ENCODE results near the gene CHERP.

Gene CHERP

GRCh38 chr19:16575282-16575681 is 33.0 kb upstream of the CHERP start:
- no peak for TF ChIP-seq CTCF (IDR thresholded peaks at IDR 0.05; ENCODE audit: low read depth, low read length)
- H3K4me3 ChIP-seq (ENCODE audit: low read depth, low read length): no peak overlapping the region

- no peak for TF ChIP-seq CTCF (IDR thresholded peaks at IDR 0.05; ENCODE audit: low read depth, low read length)
- H3K4me3 ChIP-seq (ENCODE audit: low read depth, low read length): peak overlapping the region; percentile 79
Measured at GRCh38 chr19:16573925-16574324, 31.7 kb upstream of the CHERP start.

- TF ChIP-seq CTCF (IDR thresholded peaks at IDR 0.05; ENCODE audit: low read depth, low read length): no peak
- peak overlapping the region; percentile 79 for H3K4me3 ChIP-seq (ENCODE audit: low read depth, low read length)
Measured at GRCh38 chr19:16573296-16573695, 31.1 kb upstream of the CHERP start.

GRCh38 chr19:16572332-16573211 is 30.3 kb upstream of the CHERP start, which contains the start of gene SLC35E1:
Gene SLC35E1 (minus strand): TSS chr19:16572415. CDS start chr19:16572364, 51 bp downstream.
- peak within 1 kb of the TSS; percentile 86 for H3K4me3 ChIP-seq (ENCODE audit: low read depth, low read length)
- TF ChIP-seq CTCF (IDR thresholded peaks at IDR 0.05; ENCODE audit: low read depth, low read length): no peak

GRCh38 chr19:16571822-16572331 is 29.6 kb upstream of the CHERP start:
- no peak for TF ChIP-seq CTCF (IDR thresholded peaks at IDR 0.05; ENCODE audit: low read depth, low read length)

GRCh38 chr19:16571283-16571682 is 29.0 kb upstream of the CHERP start:
- H3K4me3 ChIP-seq (ENCODE audit: low read depth, low read length): peak overlapping the region; percentile 86
- TF ChIP-seq CTCF (IDR thresholded peaks at IDR 0.05; ENCODE audit: low read depth, low read length): no peak

More at GRCh38 chr19:16571822-16572331, 29.6 kb upstream of the CHERP start:
- H3K4me3 ChIP-seq (ENCODE audit: low read depth, low read length): peak overlapping the region; percentile 86
